HEK293 (cell line): Measurements from ENCODE around the gene TRIM72.

ENCODE experiments used
- CTCF ChIP-seq: fragments of 450-650 bp; formaldehyde crosslinking; IDR thresholded peaks from 2 replicates; pipeline ENCODE4 v1.5.1; 2016; ENCODE audit warnings: missing biosample characterization, missing genetic modification characterization
- EGR2 ChIP-seq: fragments of 450-650 bp; formaldehyde crosslinking; IDR thresholded peaks from 2 replicates; pipeline ENCODE4 v1.5.1; 2016; ENCODE audit warnings: low read depth, missing biosample characterization, missing genetic modification characterization
- KLF10 ChIP-seq: fragments of 450-650 bp; IDR thresholded peaks from 2 replicates; pipeline ENCODE4 v1.5.1; 2018; ENCODE audit warnings: missing biosample characterization, mild to moderate bottlenecking, missing genetic modification characterization
- KLF9 ChIP-seq: fragments of 450-650 bp; formaldehyde crosslinking; IDR thresholded peaks from 2 replicates; pipeline ENCODE4 v1.5.1; 2016; ENCODE audit warnings: missing biosample characterization, missing genetic modification characterization, low read depth
- MEIS1 ChIP-seq: sonication (generic); formaldehyde crosslinking; IDR thresholded peaks from 2 replicates; pipeline ENCODE4 v1.8.1; 2022; ENCODE audit warnings: missing genetic modification reagents, mild to moderate bottlenecking, borderline replicate concordance
- PRDM10 ChIP-seq: fragments of 450-650 bp; formaldehyde crosslinking; IDR thresholded peaks from 2 replicates; pipeline ENCODE4 v1.5.1; 2016; ENCODE audit warnings: missing biosample characterization, missing genetic modification characterization
- TCF7L2 ChIP-seq: IDR thresholded peaks from 2 replicates; pipeline ENCODE4 v1.6.1; 2011; ENCODE audit warnings: low read depth, mild to moderate bottlenecking, inconsistent platforms, low read length, moderate library complexity, borderline replicate concordance
- ZBTB8A ChIP-seq: fragments of 450-650 bp; formaldehyde crosslinking; IDR thresholded peaks from 2 replicates; pipeline ENCODE4 v1.5.1; 2016; ENCODE audit warnings: missing biosample characterization, missing genetic modification characterization
- ZNF10 ChIP-seq: fragments of 450-650 bp; formaldehyde crosslinking; IDR thresholded peaks from 2 replicates; pipeline ENCODE4 v1.5.1; 2017; ENCODE audit warnings: missing biosample characterization, missing genetic modification characterization
- ZNF138 ChIP-seq: fragments of 450-650 bp; formaldehyde crosslinking; IDR thresholded peaks from 2 replicates; pipeline ENCODE4 v1.5.1; 2016; ENCODE audit warnings: missing biosample characterization, missing genetic modification characterization, borderline replicate concordance
- ZNF350 ChIP-seq: fragments of 450-650 bp; formaldehyde crosslinking; IDR thresholded peaks from 2 replicates; pipeline ENCODE4 v1.5.0; 2017; ENCODE audit warnings: missing biosample characterization, mild to moderate bottlenecking, missing genetic modification characterization
- ZNF473 ChIP-seq: fragments of 450-650 bp; formaldehyde crosslinking; IDR thresholded peaks from 2 replicates; pipeline ENCODE4 v1.5.1; 2017; ENCODE audit warnings: missing biosample characterization, missing genetic modification characterization
- ZNF558 ChIP-seq: fragments of 450-650 bp; formaldehyde crosslinking; IDR thresholded peaks from 2 replicates; pipeline ENCODE4 v1.5.1; 2016; ENCODE audit warnings: missing biosample characterization, missing genetic modification characterization
- ZNF670 ChIP-seq: fragments of 450-650 bp; formaldehyde crosslinking; IDR thresholded peaks from 2 replicates; pipeline ENCODE4 v1.5.1; 2016; ENCODE audit warnings: missing biosample characterization, missing genetic modification characterization, low read depth

GRCh38 chr16:31216422-31217135 lies 2.7 kb downstream of the TRIM72 start, which contains the start of gene PYDC1:
- no peak for TF ChIP-seq CTCF (tag by site-specific recombination)
- TF ChIP-seq ZNF670 (tag by site-specific recombination): no peak
- no peak for TF ChIP-seq ZBTB8A (tag by site-specific recombination)
- no peak for TF ChIP-seq ZNF473 (tag by site-specific recombination)
- TF ChIP-seq ZNF10 (tag by site-specific recombination): no peak
- no peak for TF ChIP-seq ZNF138 (tag by site-specific recombination)
- TF ChIP-seq EGR2 (tag by site-specific recombination): no peak
- no peak for TF ChIP-seq TCF7L2
- no peak for TF ChIP-seq KLF9 (tag by site-specific recombination)
- TF ChIP-seq KLF10 (tag by site-specific recombination): no peak
- TF ChIP-seq MEIS1 (CRISPR knock-in tag): no peak
- TF ChIP-seq ZNF350 (tag by site-specific recombination): no peak
- TF ChIP-seq PRDM10: no peak
- TF ChIP-seq ZNF558 (tag by site-specific recombination): no peak
